ENCODE data around the gene TNFSF12. TPM values are rescaled to one million over a fixed set of nuclear protein-coding genes. Genes with fewer than 3 reads are reported as not detected.

Gene TNFSF12
- total RNA-seq, 4 donors from 2014 or later: 20.8 to 53.1 (median 31.5) TPM

GRCh38 chr17:7502987-7503386 lies 45.9 kb upstream of the TNFSF12 start:
- no peak overlapping the region for H3K4me3 ChIP-seq
- H3K36me3 ChIP-seq: peaks cover 0 to 86% (median 38%) of the 10 kb centered on the region in 4 donors
- no peaks in the 10 kb centered on the region for H3K27me3 ChIP-seq
- no peak for DNase-seq
- no peak overlapping the region for H3K27ac ChIP-seq
- intact Hi-C loops (cut with DNase I; ENCODE audit: low total_unique reads) (no loop called here), in situ Hi-C loops (cut with MboI; ENCODE audit: low pct_ligation_motif_present in 1 of 4, low pct_unique_long_range_greater_than_20kb in 1 of 4, low sequenced_read_pairs in 3 of 4) (no loop called here)
- 88% methylated on average over 14 of the region's 14 CpGs; no CpG with 5 or more reads in 1 of the 2 donors for WGBS, 2 donors (ENCODE audit: low coverage in 1 of 2)
- no peaks in the 10 kb centered on the region for H3K9me3 ChIP-seq
- peaks cover 0 to 7% (median 0%) of the 10 kb centered on the region in 4 donors for H3K4me1 ChIP-seq
- no peak for TF ChIP-seq POLR2AphosphoS5 (IDR thresholded peaks at IDR 0.05)
- no peak for TF ChIP-seq EP300 (IDR thresholded peaks at IDR 0.05; ENCODE audit: low read depth)
- TF ChIP-seq CTCF (IDR thresholded peaks at IDR 0.05): peak in 1 of 5 experiments; percentile 26

- Histone ChIP-seq H3K27ac (no peak overlapping the region), H3K27me3 (no peaks in the 10 kb centered on the region), H3K4me1 (peaks cover 0 to 7% (median 0%) of the 10 kb centered on the region in 4 donors), H3K9me3 (no peaks in the 10 kb centered on the region), H3K4me3 (no peak overlapping the region), H3K36me3 (peaks cover 0 to 86% (median 38%) of the 10 kb centered on the region in 4 donors)
- in situ Hi-C loops (cut with MboI; ENCODE audit: low pct_ligation_motif_present in 1 of 4, low pct_unique_long_range_greater_than_20kb in 1 of 4, low sequenced_read_pairs in 3 of 4) (no loop called here), intact Hi-C loops (cut with DNase I; ENCODE audit: low total_unique reads) (no loop called here)
- TF ChIP-seq EP300 (IDR thresholded peaks at IDR 0.05; ENCODE audit: low read depth) (no peak), POLR2AphosphoS5 (IDR thresholded peaks at IDR 0.05) (no peak), CTCF (IDR thresholded peaks at IDR 0.05) (no peak), POLR2A (IDR thresholded peaks at IDR 0.05) (no peak)
- no peak for DNase-seq
- WGBS, 2 donors (ENCODE audit: low coverage in 1 of 2): 95% methylated on average over 8 of the region's 8 CpGs; no CpG with 5 or more reads in 1 of the 2 donors
These were observed 45.3 kb upstream of the TNFSF12 start for GRCh38 chr17:7503521-7503920.

- intact Hi-C loops (cut with DNase I; ENCODE audit: low total_unique reads) (no loop called here), in situ Hi-C loops (cut with MboI; ENCODE audit: low pct_ligation_motif_present in 1 of 4, low pct_unique_long_range_greater_than_20kb in 1 of 4, low sequenced_read_pairs in 3 of 4) (no loop called here)
- no peak for DNase-seq
- no peak overlapping the region for H3K4me3 ChIP-seq
- WGBS, 2 donors (ENCODE audit: low coverage in 1 of 2): 70 to 86% methylated on average over 2 to 11 of the region's 11 CpGs
- no peak overlapping the region for H3K27ac ChIP-seq
- TF ChIP-seq POLR2AphosphoS5 (IDR thresholded peaks at IDR 0.05): no peak
- peaks cover 0 to 7% (median 0%) of the 10 kb centered on the region in 4 donors for H3K4me1 ChIP-seq
- no peaks in the 10 kb centered on the region for H3K9me3 ChIP-seq
- peaks cover 0 to 75% (median 34%) of the 10 kb centered on the region in 4 donors for H3K36me3 ChIP-seq
- no peaks in the 10 kb centered on the region for H3K27me3 ChIP-seq
These were observed 40.7 kb upstream of the TNFSF12 start for GRCh38 chr17:7508145-7508544.

GRCh38 chr17:7508846-7509245 lies 40.0 kb upstream of the TNFSF12 start:
- Histone ChIP-seq H3K36me3 (peaks cover 0 to 68% (median 32%) of the 10 kb centered on the region in 4 donors), H3K27ac (no peak overlapping the region), H3K4me3 (no peak overlapping the region), H3K27me3 (no peaks in the 10 kb centered on the region), H3K4me1 (peaks cover 0 to 7% (median 0%) of the 10 kb centered on the region in 4 donors), H3K9me3 (no peaks in the 10 kb centered on the region)
- in situ Hi-C loops (cut with MboI; ENCODE audit: low pct_ligation_motif_present in 1 of 4, low pct_unique_long_range_greater_than_20kb in 1 of 4, low sequenced_read_pairs in 3 of 4) (no loop called here), intact Hi-C loops (cut with DNase I; ENCODE audit: low total_unique reads) (no loop called here)
- TF ChIP-seq CTCF (IDR thresholded peaks at IDR 0.05) (no peak), POLR2A (IDR thresholded peaks at IDR 0.05) (no peak), POLR2AphosphoS5 (IDR thresholded peaks at IDR 0.05) (no peak), EP300 (IDR thresholded peaks at IDR 0.05; ENCODE audit: low read depth) (no peak)
- whole genome bisulfite sequencing, 2 donors (ENCODE audit: low coverage in 1 of 2): 85 to 96% methylated on average over 5 to 9 of the region's 9 CpGs
- no peak for DNase-seq

GRCh38 chr17:7509937-7510336 lies 38.9 kb upstream of the TNFSF12 start:
- WGBS, 2 donors (ENCODE audit: low coverage in 1 of 2): 75 to 85% methylated on average over 2 to 5 of the region's 5 CpGs
- H3K4me3 ChIP-seq: no peak overlapping the region
- H3K27me3 ChIP-seq: no peaks in the 10 kb centered on the region
- DNase-seq: no peak
- peaks cover 0 to 8% (median under 1%) of the 10 kb centered on the region in 4 donors for H3K4me1 ChIP-seq
- H3K9me3 ChIP-seq: no peaks in the 10 kb centered on the region
- no peak overlapping the region for H3K27ac ChIP-seq
- in situ Hi-C loops (cut with MboI; ENCODE audit: low pct_ligation_motif_present in 1 of 4, low pct_unique_long_range_greater_than_20kb in 1 of 4, low sequenced_read_pairs in 3 of 4) (no loop called here), intact Hi-C loops (cut with DNase I; ENCODE audit: low total_unique reads) (no loop called here)
- TF ChIP-seq POLR2A (IDR thresholded peaks at IDR 0.05) (no peak), CTCF (IDR thresholded peaks at IDR 0.05) (no peak), POLR2AphosphoS5 (IDR thresholded peaks at IDR 0.05) (no peak), EP300 (IDR thresholded peaks at IDR 0.05; ENCODE audit: low read depth) (no peak)
- peaks cover 0 to 66% (median 30%) of the 10 kb centered on the region in 4 donors for H3K36me3 ChIP-seq

All from transverse colon (tissue), 4 donors.